Measurements from ENCODE around the gene USP48. TPM values are rescaled to one million over a fixed set of nuclear protein-coding genes. Genes with fewer than 3 reads are reported as not detected.

The USP48 gene
- total and polyA plus RNA-seq, 5 experiments from 2014 or later: 25.8 to 95.5 (median 30.0) TPM

DNA sequence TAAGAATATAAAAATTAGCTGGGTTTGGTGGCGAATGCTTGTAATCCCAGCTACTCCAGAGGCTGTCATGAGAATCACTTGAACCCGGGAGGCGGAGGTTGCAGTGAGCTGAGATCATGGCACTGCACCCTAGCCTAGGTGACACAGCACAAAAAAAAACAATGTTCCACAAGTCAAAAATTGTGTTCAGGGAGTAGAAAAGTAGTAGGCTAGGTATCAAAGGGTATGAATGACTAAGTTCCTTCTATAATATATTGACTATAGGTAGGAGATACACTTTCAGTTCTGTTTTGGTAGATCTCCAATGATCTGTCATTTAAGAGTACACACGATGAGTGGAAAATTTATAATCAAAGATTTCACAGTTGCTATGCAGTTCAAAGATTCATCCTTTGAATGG, 16.7 kb downstream of the USP48 start:
- DNase-seq (no peak), ATAC-seq (no peak)
- Mint-ChIP-seq H3K9me3 (no peaks in the 10 kb centered on the region), H3K4me1 (peaks cover 19 to 78% (median 61%) of the 10 kb centered on the region in 4 donors), H3K4me3 (no peak overlapping the region), H3K27ac (no peak overlapping the region), H3K27me3 (no peaks in the 10 kb centered on the region), H3K36me3 (peaks cover 0 to 20% (median 2%) of the 10 kb centered on the region in 3 donors)
- POLR2A ChIA-PET: no interaction called here

GRCh38 chr1:21764615-21765423, 18.1 kb downstream of the USP48 start:
- no peak overlapping the region for H3K4me3 Mint-ChIP-seq
- H3K27me3 Mint-ChIP-seq: no peaks in the 10 kb centered on the region
- no peak for DNase-seq
- POLR2A ChIA-PET: no interaction called here
- peaks cover 0 to 15% (median 0%) of the 10 kb centered on the region in 3 donors for H3K36me3 Mint-ChIP-seq
- peak overlapping the region in 1 of 10 donors; percentile 19 for H3K27ac Mint-ChIP-seq
- ATAC-seq: no peak
- H3K4me1 Mint-ChIP-seq: peaks cover 15 to 82% (median 58%) of the 10 kb centered on the region in 4 donors
- H3K9me3 Mint-ChIP-seq: no peaks in the 10 kb centered on the region

- Mint-ChIP-seq H3K4me3 (no peak overlapping the region), H3K4me1 (peaks cover 14 to 84% (median 60%) of the 10 kb centered on the region in 4 donors), H3K36me3 (peaks cover 0 to 10% (median 0%) of the 10 kb centered on the region in 3 donors), H3K9me3 (no peaks in the 10 kb centered on the region), H3K27ac (peak overlapping the region in 3 of 10 donors; percentile 43 to 81 (median 48)), H3K27me3 (no peaks in the 10 kb centered on the region)
- ATAC-seq (no peak), DNase-seq (no peak)
- POLR2A ChIA-PET: interaction anchor here (0.8 kb wide), 1 partner anchor 10 kb away, joined by 3 read pairs; no protein-coding TSS in a partner anchor
These were observed 19.1 kb downstream of the USP48 start for GRCh38 chr1:21763694-21764419.

DNA sequence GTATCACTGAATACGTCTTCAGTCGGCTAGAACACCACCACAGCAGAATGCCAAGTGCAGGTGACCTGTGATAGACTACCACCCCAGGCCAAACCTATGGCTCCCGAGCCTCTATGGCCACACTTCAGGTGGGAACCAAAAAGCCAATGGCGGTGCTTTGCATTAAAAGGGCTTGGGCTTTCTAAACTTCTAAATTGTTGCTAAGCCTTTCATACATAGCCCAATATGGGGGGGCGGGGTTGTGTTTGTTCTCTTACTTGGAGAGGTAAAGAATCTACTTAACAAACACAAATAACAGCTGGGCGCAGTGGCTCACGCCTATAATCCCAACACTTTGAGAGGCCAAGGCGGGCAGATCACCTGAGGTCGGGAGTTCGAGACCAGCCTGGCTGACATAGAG, 19.7 kb downstream of the USP48 start:
- H3K4me3 Mint-ChIP-seq: no peak overlapping the region
- peaks cover 12 to 82% (median 58%) of the 10 kb centered on the region in 4 donors for H3K4me1 Mint-ChIP-seq
- no peaks in the 10 kb centered on the region for H3K27me3 Mint-ChIP-seq
- H3K27ac Mint-ChIP-seq: peak overlapping the region in 1 of 10 donors; percentile 81
- H3K9me3 Mint-ChIP-seq: no peaks in the 10 kb centered on the region
- H3K36me3 Mint-ChIP-seq: peaks cover 0 to 8% (median 0%) of the 10 kb centered on the region in 3 donors
- POLR2A ChIA-PET: interaction anchor here (0.8 kb wide), 1 partner anchor 9 kb away, joined by 3 read pairs; no protein-coding TSS in a partner anchor
- no peak for DNase-seq
- no peak for ATAC-seq

DNA sequence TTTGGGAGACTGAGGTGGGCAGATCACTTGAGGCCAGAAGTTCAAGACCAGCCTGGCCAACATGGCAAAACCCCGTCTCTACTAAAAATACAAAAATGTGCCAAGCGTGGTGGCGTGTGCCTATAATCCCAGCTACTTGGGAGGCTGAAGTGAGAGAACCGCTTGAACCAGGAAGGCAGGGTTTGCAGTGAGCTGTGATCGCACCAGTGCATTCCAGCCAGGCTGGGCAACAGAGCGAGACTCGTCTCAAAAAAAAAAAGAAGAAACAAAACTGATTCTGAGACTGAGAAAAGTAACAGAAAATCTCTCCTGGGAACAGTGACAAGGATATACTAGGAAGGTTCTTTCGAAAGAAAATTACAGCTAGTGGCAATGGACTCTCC, 20.9 kb downstream of the USP48 start:
- H3K36me3 Mint-ChIP-seq: peaks cover 0 to 12% (median 0%) of the 10 kb centered on the region in 3 donors
- H3K4me3 Mint-ChIP-seq: peak overlapping the region in 1 of 10 donors; percentile 36
- H3K4me1 Mint-ChIP-seq: peaks cover 12 to 80% (median 64%) of the 10 kb centered on the region in 4 donors
- POLR2A ChIA-PET: no interaction called here
- no peak for DNase-seq
- H3K27me3 Mint-ChIP-seq: no peaks in the 10 kb centered on the region
- ATAC-seq: no peak
- no peaks in the 10 kb centered on the region for H3K9me3 Mint-ChIP-seq
- H3K27ac Mint-ChIP-seq: peak overlapping the region in 5 of 10 donors; percentile 14 to 81 (median 25)

- Mint-ChIP-seq H3K9me3 (no peaks in the 10 kb centered on the region), H3K4me1 (peaks cover 12 to 71% (median 57%) of the 10 kb centered on the region in 4 donors), H3K36me3 (peaks cover 0 to 21% (median 0%) of the 10 kb centered on the region in 3 donors), H3K27ac (no peak overlapping the region), H3K27me3 (no peaks in the 10 kb centered on the region), H3K4me3 (no peak overlapping the region)
- POLR2A ChIA-PET: interaction anchor here (0.6 kb wide), 1 partner anchor 22 kb away, joined by 4 read pairs; the partner anchor contains the start of gene USP48
- ATAC-seq (no peak), DNase-seq (no peak)
These were observed 21.9 kb downstream of the USP48 start for GRCh38 chr1:21761052-21761451.

- Mint-ChIP-seq H3K9me3 (no peaks in the 10 kb centered on the region), H3K4me3 (no peak overlapping the region), H3K36me3 (peaks cover 0 to 27% (median 8%) of the 10 kb centered on the region in 3 donors), H3K4me1 (peaks cover 7 to 59% (median 45%) of the 10 kb centered on the region in 4 donors), H3K27ac (peak overlapping the region in 2 of 10 donors; percentile 16 to 27), H3K27me3 (no peaks in the 10 kb centered on the region)
- DNase-seq (no peak), ATAC-seq (no peak)
- POLR2A ChIA-PET: no interaction called here
These were observed 23.1 kb downstream of the USP48 start for GRCh38 chr1:21759818-21760217.

DNA sequence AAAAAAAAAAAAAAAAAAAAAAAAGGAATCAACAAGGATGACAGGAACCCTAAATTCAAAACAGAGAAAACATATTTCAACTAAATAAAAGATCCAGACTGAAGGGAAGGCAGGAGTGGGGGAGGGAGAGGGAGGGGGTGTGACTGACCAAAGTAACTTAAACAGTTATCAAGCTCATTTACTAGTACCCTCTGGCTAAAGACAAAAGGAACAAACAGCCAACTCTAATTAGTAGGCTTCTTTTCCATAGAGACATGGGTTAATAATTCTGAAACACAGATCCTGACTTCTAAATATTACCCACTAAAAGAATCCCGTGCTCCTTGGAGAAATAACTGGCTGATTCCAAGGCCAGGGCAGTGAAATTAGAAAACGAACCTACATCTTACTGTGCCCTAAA, 23.8 kb downstream of the USP48 start:
- H3K27me3 Mint-ChIP-seq: no peaks in the 10 kb centered on the region
- ATAC-seq: no peak
- POLR2A ChIA-PET: interaction anchor here (0.7 kb wide), 1 partner anchor 127 kb away, joined by 3 read pairs; no protein-coding TSS in a partner anchor
- no peak for DNase-seq
- H3K4me3 Mint-ChIP-seq: no peak overlapping the region
- peaks cover 7 to 55% (median 42%) of the 10 kb centered on the region in 4 donors for H3K4me1 Mint-ChIP-seq
- H3K36me3 Mint-ChIP-seq: peaks cover 0 to 33% (median 8%) of the 10 kb centered on the region in 3 donors
- no peaks in the 10 kb centered on the region for H3K9me3 Mint-ChIP-seq
- peak overlapping the region in 4 of 10 donors; percentile 12 to 43 (median 20) for H3K27ac Mint-ChIP-seq

- ATAC-seq (no peak), DNase-seq (no peak)
- H3K27me3 Mint-ChIP-seq: no peaks in the 10 kb centered on the region
- H3K27ac Mint-ChIP-seq: peak overlapping the region in 5 of 10 donors; percentile 17 to 63 (median 43)
- POLR2A ChIA-PET: interaction anchor here (0.7 kb wide), 1 partner anchor 126 kb away, joined by 3 read pairs; no protein-coding TSS in a partner anchor
- H3K4me3 Mint-ChIP-seq: no peak overlapping the region
- H3K9me3 Mint-ChIP-seq: no peaks in the 10 kb centered on the region
- peaks cover 0 to 37% (median 8%) of the 10 kb centered on the region in 3 donors for H3K36me3 Mint-ChIP-seq
- H3K4me1 Mint-ChIP-seq: peaks cover 7 to 50% (median 40%) of the 10 kb centered on the region in 4 donors
These were observed 24.3 kb downstream of the USP48 start for GRCh38 chr1:21758614-21759013.

GRCh38 chr1:21756393-21757089, 26.4 kb downstream of the USP48 start:
- H3K36me3 Mint-ChIP-seq: peaks cover 0 to 51% (median 10%) of the 10 kb centered on the region in 3 donors
- H3K27ac Mint-ChIP-seq: no peak overlapping the region
- H3K9me3 Mint-ChIP-seq: no peaks in the 10 kb centered on the region
- no peaks in the 10 kb centered on the region for H3K27me3 Mint-ChIP-seq
- no peak overlapping the region for H3K4me3 Mint-ChIP-seq
- ATAC-seq (no peak), DNase-seq (no peak)
- H3K4me1 Mint-ChIP-seq: peaks cover 2 to 31% (median 25%) of the 10 kb centered on the region in 4 donors
- POLR2A ChIA-PET: no interaction called here

GRCh38 chr1:21755067-21755466, 27.9 kb downstream of the USP48 start:
- Mint-ChIP-seq H3K36me3 (peaks cover 0 to 66% (median 13%) of the 10 kb centered on the region in 3 donors), H3K4me3 (no peak overlapping the region), H3K9me3 (no peaks in the 10 kb centered on the region), H3K27ac (peak overlapping the region in 1 of 10 donors; percentile 45), H3K4me1 (peaks cover 3 to 28% (median 21%) of the 10 kb centered on the region in 4 donors), H3K27me3 (no peaks in the 10 kb centered on the region)
- POLR2A ChIA-PET: no interaction called here
- no peak for ATAC-seq
- DNase-seq: no peak

GRCh38 chr1:21754583-21754982, 28.4 kb downstream of the USP48 start:
- Mint-ChIP-seq H3K4me1 (peaks cover 4 to 23% (median 16%) of the 10 kb centered on the region in 4 donors), H3K27ac (no peak overlapping the region), H3K9me3 (no peaks in the 10 kb centered on the region), H3K4me3 (no peak overlapping the region), H3K27me3 (no peaks in the 10 kb centered on the region), H3K36me3 (peaks cover 0 to 70% (median 14%) of the 10 kb centered on the region in 3 donors)
- no peak for DNase-seq
- ATAC-seq: no peak
- POLR2A ChIA-PET: interaction anchor here (0.9 kb wide), 1 partner anchor 9 kb away, joined by 3 read pairs; no protein-coding TSS in a partner anchor

Data from naive thymus-derived CD8-positive, alpha-beta T cell (primary cell).